B cell (primary cell): Measurements from ENCODE around the gene ARHGAP22. TPM values are rescaled to one million over a fixed set of nuclear protein-coding genes. Genes with fewer than 3 reads are reported as not detected.

Experiments used
- ATAC-seq: fragments of 200-7000 bp; cut with Tn5 transposase; one replicate; pipeline ENCODE4 v1.10.0; 2021; ENCODE audit warnings: low read depth, mild to moderate bottlenecking, moderate number of reproducible peaks, moderate library complexity
- CTCF ChIA-PET: fragments of 350-600 bp; sonication (Branson Sonifier 250); formaldehyde crosslinking; loops from one replicate; lab custom pipeline; 2021; ENCODE audit warnings: antibody characterized with exemption, inconsistent platforms; lab: Charles Lee
- POLR2A ChIA-PET: fragments of 350-600 bp; sonication (Branson Sonifier 250); formaldehyde crosslinking; loops from one replicate; lab custom pipeline; 2021; ENCODE audit warnings: antibody characterized with exemption; lab: Charles Lee
- DNase-seq: peaks from one replicate; pipeline ENCODE4 v3.0.0; 2013
- H2AFZ ChIP-seq: 2 replicates; pipeline ENCODE4 v1.6.1; 2012; ENCODE audit warnings: mild to moderate bottlenecking, low read depth, low read length; ENCODE audit not compliant: insufficient read depth, poor library complexity, severe bottlenecking
- H3K27ac ChIP-seq, 2 donors: 1 replicate in 1 of 2; 2 replicates in 1 of 2; pipeline ENCODE4 v1.5.1; 2012 to 2013; ENCODE audit warnings: low read length in 2 of 2, mild to moderate bottlenecking in 2 of 2, moderate library complexity in 1 of 2
- H3K27me3 ChIP-seq, 4 experiments: fragments of 200-600 bp in 1 of 4; sonication (generic) in 1 of 4; replicated peaks in 1 of 4; 1 replicate in 2 of 4; 2 replicates in 2 of 4; pipeline versions ENCODE4 v1.6.1 to v1.7.0; 2013 to 2016; ENCODE audit warnings: low read length in 3 of 4, mild to moderate bottlenecking in 2 of 4, mixed read lengths in 1 of 4, moderate library complexity in 1 of 4; ENCODE audit not compliant: insufficient read depth in 4 of 4, control insufficient read depth in 3 of 4; ENCODE audit errors: control extremely low read depth in 1 of 4
- H3K36me3 ChIP-seq, 2 experiments: replicated peaks in 1 of 2; 1 replicate in 1 of 2; 2 replicates in 1 of 2; pipeline versions ENCODE4 v1.6.1 to v1.7.1; 2013; ENCODE audit warnings: low read length in 1 of 2; ENCODE audit not compliant: insufficient read depth in 2 of 2, control insufficient read depth in 1 of 2; ENCODE audit errors: control extremely low read depth in 1 of 2, extremely low read depth in 1 of 2
- H3K4me1 ChIP-seq, 2 donors: fragments of 200-600 bp in 1 of 2; sonication (generic) in 1 of 2; 1 replicate in 1 of 2; 2 replicates in 1 of 2; pipeline versions ENCODE4 v1.5.1 to v1.6.1; 2013 to 2017; ENCODE audit warnings: low read length in 2 of 2; ENCODE audit not compliant: control insufficient read depth in 2 of 2, insufficient read depth in 2 of 2
- H3K4me2 ChIP-seq: replicated peaks from 2 replicates; pipeline ENCODE3; 2012; ENCODE audit warnings: mild to moderate bottlenecking, low read depth, low read length; ENCODE audit not compliant: poor library complexity, severe bottlenecking
- H3K4me3 ChIP-seq, 5 experiments: fragments of 200-600 bp in 1 of 5; sonication (generic) in 1 of 5; 1 replicate in 3 of 5; 2 replicates in 2 of 5; pipeline versions ENCODE4 v1.5.1 to v1.7.0; 2011 to 2016; ENCODE audit warnings: low read length in 4 of 5, mild to moderate bottlenecking in 4 of 5, low read depth in 2 of 5, control low read depth in 1 of 5, moderate library complexity in 1 of 5; ENCODE audit not compliant: insufficient read depth in 1 of 5; ENCODE audit errors: control extremely low read depth in 1 of 5, extremely low read depth in 1 of 5
- H3K79me2 ChIP-seq: fragments of 200-600 bp; sonication (generic); one replicate; pipeline ENCODE4 v1.6.0; 2016; ENCODE audit warnings: low read length; ENCODE audit not compliant: control insufficient read depth, insufficient read depth
- H3K9ac ChIP-seq: fragments of 200-600 bp; sonication (generic); 2 replicates; pipeline ENCODE4 v1.6.1; 2017; ENCODE audit warnings: mild to moderate bottlenecking, low read length, moderate library complexity
- H3K9me3 ChIP-seq, 3 donors: one replicate each; pipeline versions ENCODE4 v1.6.1 to v1.7.1; 2013; ENCODE audit warnings: low read length in 2 of 3; ENCODE audit not compliant: control insufficient read depth in 2 of 3, insufficient read depth in 1 of 3; ENCODE audit errors: control extremely low read depth in 1 of 3
- H4K20me1 ChIP-seq: 2 replicates; pipeline ENCODE4 v1.6.0; 2012; ENCODE audit warnings: mild to moderate bottlenecking, low read length; ENCODE audit not compliant: insufficient read depth, control insufficient read depth, poor library complexity, severe bottlenecking
- H3K27ac Mint-ChIP-seq: one replicate; pipeline ENCODE4 v1.8.0; 2021; ENCODE audit warnings: mixed read lengths
- H3K27me3 Mint-ChIP-seq: one replicate; pipeline ENCODE4 v1.8.0; 2021; ENCODE audit warnings: mixed read lengths
- H3K4me1 Mint-ChIP-seq: one replicate; pipeline ENCODE4 v1.8.0; 2021; ENCODE audit warnings: mixed read lengths
- H3K4me3 Mint-ChIP-seq: one replicate; pipeline ENCODE4 v1.8.0; 2021; ENCODE audit warnings: mixed read lengths
- H3K9me3 Mint-ChIP-seq: one replicate; pipeline ENCODE4 v1.8.0; 2022; ENCODE audit warnings: mixed read lengths; ENCODE audit not compliant: insufficient read depth
- CTCF ChIP-seq: fragments of 200-600 bp; IDR thresholded peaks from one replicate; pipeline ENCODE4 v1.8.0; 2022; ENCODE audit warnings: antibody characterized with exemption, mild to moderate bottlenecking
- EZH2 ChIP-seq: IDR thresholded peaks from 2 replicates; pipeline ENCODE4 v1.6.1; 2012; ENCODE audit warnings: borderline replicate concordance, low read depth, mild to moderate bottlenecking, moderate library complexity, low read length; ENCODE audit not compliant: insufficient read depth, poor library complexity, severe bottlenecking
- WGBS: methylation state at CpG from one replicate; pipeline ENCODE4 v1.1.5; 2013; ENCODE audit warnings: missing lambda C conversion rate; ENCODE audit not compliant: insufficient coverage; 5-methylcytosine and 5-hydroxymethylcytosine counted together
- intact Hi-C: fragments of 100-400 bp; cut with micrococcal nuclease; formaldehyde crosslinking; loops from one replicate; pipeline ENCODE4 v1.10.0; 2022
- polyA plus RNA-seq: library from polyadenylated mRNA; depleted of rRNA; stranded (reverse); fragments of >200 nt; gene quantifications from 2 replicates; pipeline ENCODE4 v1.2.3, GENCODE V29; 2012
- total RNA-seq, 2 donors: library from RNA; stranded (reverse); fragments of 120-200 nt in 1 of 2; gene quantifications; 1 replicate in 1 of 2; 2 replicates in 1 of 2; pipeline versions ENCODE4 v1.2.3 to v1.2.4, GENCODE V29; 2013 to 2022

The ARHGAP22 gene
- total and polyA plus RNA-seq, 2 donors (not counting 1 experiment from before 2014, with no cell fraction given), result 1.9 to 2.0 TPM

- no peaks in the 10 kb centered on the region for H3K9me3 Mint-ChIP-seq
- Histone ChIP-seq H3K9me3 (no peaks in the 10 kb centered on the region), H2AFZ (no peak overlapping the region), H3K79me2 (no peaks in the 10 kb centered on the region), H4K20me1 (no peaks in the 10 kb centered on the region), H3K36me3 (no peaks in the 10 kb centered on the region), H3K4me3 (no peak overlapping the region), H3K4me1 (no peaks in the 10 kb centered on the region), H3K27me3 (peaks cover 0 to 7% (median 3%) of the 10 kb centered on the region in 4 experiments), H3K27ac (no peak overlapping the region), H3K9ac (no peak overlapping the region), H3K4me2 (no peak overlapping the region)
- CTCF ChIA-PET, result no interaction called here
- TF ChIP-seq EZH2 (no peak), CTCF (no peak)
- intact Hi-C loops, result no loop called here
- H3K4me3 Mint-ChIP-seq, result no peak overlapping the region
- peaks cover 61% of the 10 kb centered on the region for H3K27me3 Mint-ChIP-seq
- 89% methylated on average over 6 of the region's 6 CpGs for WGBS
- no peak overlapping the region for H3K27ac Mint-ChIP-seq
- ATAC-seq, result no peak
- POLR2A ChIA-PET, result no interaction called here
- H3K4me1 Mint-ChIP-seq, result peaks cover 17% of the 10 kb centered on the region
- DNase-seq, result no peak
Observed at GRCh38 chr10:48490946-48491345, 113.9 kb downstream of the ARHGAP22 start.

DNA sequence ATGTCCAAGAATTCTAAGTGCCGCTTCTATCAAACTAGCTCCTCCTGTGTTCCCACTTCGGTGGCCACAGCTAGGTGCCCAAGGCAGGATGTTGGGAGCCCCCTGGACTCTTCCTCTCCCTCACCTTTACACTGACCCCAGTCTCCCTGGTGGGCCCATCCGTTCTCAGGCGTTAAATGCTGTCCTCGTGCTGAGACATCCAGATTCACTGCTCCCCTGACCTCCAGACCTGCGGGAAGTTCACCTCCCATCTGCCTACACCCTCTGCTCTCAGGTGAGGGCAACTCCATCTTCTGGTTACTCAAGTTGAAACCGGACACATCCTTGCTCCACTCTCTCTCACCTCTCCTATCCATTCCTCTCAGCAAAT lies 114.3 kb downstream of the ARHGAP22 start:
- CTCF ChIA-PET, result no interaction called here
- no peak overlapping the region for H3K9ac ChIP-seq
- no peaks in the 10 kb centered on the region for H4K20me1 ChIP-seq
- no peaks in the 10 kb centered on the region for H3K36me3 ChIP-seq
- TF ChIP-seq EZH2, result no peak
- TF ChIP-seq CTCF, result no peak
- Mint-ChIP-seq H3K9me3 (no peaks in the 10 kb centered on the region), H3K27me3 (peaks cover 59% of the 10 kb centered on the region), H3K4me3 (no peak overlapping the region), H3K27ac (no peak overlapping the region), H3K4me1 (peaks cover 17% of the 10 kb centered on the region)
- POLR2A ChIA-PET, result no interaction called here
- no peaks in the 10 kb centered on the region for H3K79me2 ChIP-seq
- no peak overlapping the region for H3K4me3 ChIP-seq
- no peak overlapping the region for H3K27ac ChIP-seq
- WGBS, result 91% methylated on average over 7 of the region's 7 CpGs
- ATAC-seq (no peak), DNase-seq (no peak)
- intact Hi-C loops, result no loop called here
- H3K27me3 ChIP-seq, result peaks cover 0 to 5% (median 3%) of the 10 kb centered on the region in 4 experiments
- no peaks in the 10 kb centered on the region for H3K4me1 ChIP-seq
- no peak overlapping the region for H2AFZ ChIP-seq
- H3K9me3 ChIP-seq, result no peaks in the 10 kb centered on the region
- no peak overlapping the region for H3K4me2 ChIP-seq
